Measurements from ENCODE around the gene TRIM52.
"Not testable (repeated sequence)": the region's sequence is repeated elsewhere in the genome, so short reads cannot be mapped to it uniquely, and the experiment has no call there.

The TRIM52 gene

GRCh38 chr5:181260720-181261319 lies at the start of gene TRIM52:
TRIM52 (minus strand) TSS chr5:181261143; CDS start chr5:181260813, 330 bp downstream.
- DNase-seq: no peak

DNA sequence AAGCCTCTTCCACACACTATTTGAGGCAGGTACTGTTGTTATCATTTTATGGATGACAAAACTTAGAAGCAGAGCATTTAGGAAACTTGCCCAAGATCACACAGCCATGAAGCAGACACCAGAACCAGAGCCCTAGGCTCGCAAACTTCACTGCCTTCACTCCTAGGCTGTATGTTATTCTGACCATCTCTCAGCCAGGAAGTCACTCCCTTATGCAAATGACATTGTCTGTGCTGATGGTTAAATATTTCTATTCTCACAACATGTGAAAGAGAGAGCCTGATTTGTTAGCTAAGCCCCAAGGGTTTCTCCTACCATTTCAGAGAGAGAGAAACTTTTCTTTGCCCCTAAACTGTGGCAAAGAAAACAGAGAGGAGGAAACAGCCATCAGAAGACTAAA lies 26.4 kb upstream of the TRIM52 start:
- not testable (repeated sequence) for DNase-seq

GRCh38 chr5:181285962-181286705 lies 25.2 kb upstream of the TRIM52 start:
- not testable (repeated sequence) for DNase-seq

GRCh38 chr5:181283841-181284755 lies 23.2 kb upstream of the TRIM52 start:
- DNase-seq: not testable (repeated sequence)

DNA sequence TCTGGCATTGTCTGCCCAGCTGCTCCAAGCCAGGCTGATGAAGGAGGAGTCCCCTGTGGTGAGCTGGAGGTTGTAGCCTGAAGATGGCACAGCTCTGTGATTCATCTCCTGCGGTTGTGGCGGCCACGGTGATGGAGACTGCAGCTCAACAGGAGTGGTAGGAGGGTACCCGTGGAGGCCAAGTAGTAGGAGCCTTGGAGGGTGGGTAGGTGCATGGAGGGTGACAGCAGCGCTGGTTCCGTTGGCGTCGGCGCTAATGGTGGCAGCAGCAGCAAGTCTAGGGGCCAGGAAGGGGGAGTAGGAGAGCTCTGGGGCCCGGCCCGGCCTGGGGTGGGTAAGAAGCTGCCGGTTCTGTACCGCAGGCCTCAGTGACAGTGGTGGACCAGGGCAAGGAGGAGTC lies 22.4 kb upstream of the TRIM52 start:
- DNase-seq: no peak

GRCh38 chr5:181282874-181283273 lies 21.9 kb upstream of the TRIM52 start:
- DNase-seq: no peak

DNA sequence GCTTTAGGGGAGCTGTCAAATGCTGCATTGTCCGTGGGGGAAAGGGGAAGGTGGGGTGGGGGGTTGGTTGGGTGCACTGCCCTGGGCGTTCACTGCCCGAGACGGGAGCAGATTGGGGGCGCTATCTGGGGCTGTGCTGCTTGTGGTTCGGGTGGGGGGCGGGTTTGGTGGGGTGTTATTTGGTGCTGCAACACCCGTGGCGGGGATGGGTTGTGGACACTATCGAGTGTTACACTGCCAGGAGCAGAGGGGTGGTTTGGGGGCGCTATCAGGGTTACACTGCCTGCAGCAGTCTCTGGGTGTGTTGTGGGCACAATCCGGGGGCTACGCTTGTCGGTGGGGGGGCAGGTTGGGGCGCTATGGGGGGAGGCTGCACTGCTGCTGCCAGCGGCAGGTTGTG lies 21.5 kb upstream of the TRIM52 start:
- DNase-seq: not testable (repeated sequence)

- no peak for DNase-seq
Measured at GRCh38 chr5:181281984-181282316, 21.0 kb upstream of the TRIM52 start.

GRCh38 chr5:181281077-181281983 lies 20.4 kb upstream of the TRIM52 start:
- DNase-seq: no peak

- DNase-seq: no peak
Measured at GRCh38 chr5:181280251-181280762, 19.4 kb upstream of the TRIM52 start.

GRCh38 chr5:181273433-181273744 lies 12.4 kb upstream of the TRIM52 start:
- not testable (repeated sequence) for DNase-seq

- DNase-seq: no peak
Measured at GRCh38 chr5:181271081-181271480, 10.1 kb upstream of the TRIM52 start.

DNA sequence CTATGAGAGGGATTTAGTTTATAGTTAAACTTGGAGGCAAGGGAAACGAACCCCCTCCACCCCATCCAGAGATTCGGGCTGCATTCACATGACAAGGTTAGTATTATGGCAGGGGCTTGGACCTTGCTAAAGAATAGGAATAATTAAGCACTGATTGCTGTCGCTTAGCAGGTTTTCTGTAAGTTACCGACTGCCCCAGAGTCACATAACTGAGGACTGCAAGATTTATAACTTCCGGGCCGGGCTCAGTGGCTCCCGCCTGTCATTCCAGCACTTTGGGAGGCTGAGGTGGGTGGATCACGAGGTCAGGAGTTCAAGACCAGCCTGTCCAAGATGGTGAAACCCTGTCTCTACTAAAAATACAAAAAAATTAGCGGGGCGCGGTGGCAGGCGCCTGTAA lies 7.0 kb upstream of the TRIM52 start:
- not testable (repeated sequence) for DNase-seq

DNA sequence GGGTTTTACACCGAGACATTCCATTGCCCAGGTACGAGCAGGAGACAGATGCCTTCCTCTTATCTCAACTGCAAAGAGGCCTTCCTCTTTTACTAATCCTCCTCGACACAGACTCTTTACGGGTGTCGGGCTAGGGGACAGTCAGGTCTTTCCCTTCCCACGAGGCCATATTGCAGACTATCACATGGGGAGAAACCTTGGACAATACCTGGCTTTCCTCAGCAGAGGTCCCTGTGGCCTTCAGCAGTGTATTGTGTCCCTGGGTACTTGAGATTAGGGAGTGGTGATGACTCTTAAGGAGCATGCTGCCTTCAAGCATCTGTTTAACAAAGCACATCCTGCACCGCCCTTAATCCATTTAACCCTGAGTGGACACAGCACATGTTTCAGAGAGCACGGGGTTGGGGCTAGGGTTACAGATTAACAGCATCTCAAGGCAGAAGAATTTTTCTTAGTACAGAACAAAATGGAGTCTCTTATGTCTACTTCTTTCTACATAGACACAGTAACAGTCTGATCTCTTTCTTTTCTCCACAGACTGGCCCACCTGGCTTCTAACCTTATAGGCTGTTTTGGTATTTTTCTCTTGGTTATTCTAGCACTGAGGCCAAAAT lies 6.5 kb upstream of the TRIM52 start:
- DNase-seq: not testable (repeated sequence)

DNA sequence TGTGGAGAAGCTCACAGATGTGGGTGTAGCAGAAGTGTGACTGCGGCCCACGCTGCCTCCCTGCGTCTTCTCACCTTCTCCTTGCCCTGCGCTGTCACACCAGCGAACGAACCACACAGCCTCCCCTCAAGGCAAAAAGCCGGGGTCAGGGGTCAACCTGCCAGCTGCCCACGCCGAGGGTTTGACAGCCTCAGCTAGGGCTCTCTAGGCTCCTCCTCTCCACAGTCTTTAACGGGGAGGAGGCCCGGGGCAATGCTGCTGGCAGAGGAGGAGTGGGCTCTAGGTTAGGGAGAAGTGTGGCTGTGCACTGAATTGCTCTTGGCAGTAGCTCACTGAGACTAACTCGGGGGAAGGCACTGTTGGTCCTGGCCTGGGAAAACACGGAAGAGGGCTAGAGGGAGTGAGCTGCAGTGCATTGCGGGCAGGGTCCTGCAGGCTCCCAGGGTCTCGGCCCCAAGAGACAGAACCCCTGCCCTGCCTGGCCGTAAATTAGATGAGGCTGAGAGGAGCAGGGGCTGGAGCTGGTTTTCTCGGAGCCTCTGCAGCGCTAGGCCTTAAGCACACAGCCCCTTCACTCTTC lies 4.2 kb upstream of the TRIM52 start:
- no peak for DNase-seq

DNA sequence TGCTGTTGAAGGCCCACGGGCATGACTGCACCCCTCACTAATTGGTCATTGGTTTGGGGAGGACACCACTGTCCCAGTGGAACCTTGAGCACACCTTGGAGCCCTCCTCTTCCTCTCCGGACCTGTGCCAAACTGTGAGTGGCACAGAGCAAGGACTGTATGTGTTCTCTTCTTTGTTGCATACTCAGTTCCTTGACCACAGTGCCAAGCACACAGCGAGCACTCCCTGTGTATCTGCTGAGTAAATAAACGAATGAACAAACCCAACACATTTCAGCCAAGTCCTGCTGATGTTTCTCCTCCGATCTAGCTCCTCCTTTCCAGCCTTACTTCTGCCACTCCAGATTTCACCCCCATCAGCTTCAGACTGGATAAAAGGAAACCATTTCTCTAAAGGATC lies 2.7 kb upstream of the TRIM52 start:
- no peak for DNase-seq

DNA sequence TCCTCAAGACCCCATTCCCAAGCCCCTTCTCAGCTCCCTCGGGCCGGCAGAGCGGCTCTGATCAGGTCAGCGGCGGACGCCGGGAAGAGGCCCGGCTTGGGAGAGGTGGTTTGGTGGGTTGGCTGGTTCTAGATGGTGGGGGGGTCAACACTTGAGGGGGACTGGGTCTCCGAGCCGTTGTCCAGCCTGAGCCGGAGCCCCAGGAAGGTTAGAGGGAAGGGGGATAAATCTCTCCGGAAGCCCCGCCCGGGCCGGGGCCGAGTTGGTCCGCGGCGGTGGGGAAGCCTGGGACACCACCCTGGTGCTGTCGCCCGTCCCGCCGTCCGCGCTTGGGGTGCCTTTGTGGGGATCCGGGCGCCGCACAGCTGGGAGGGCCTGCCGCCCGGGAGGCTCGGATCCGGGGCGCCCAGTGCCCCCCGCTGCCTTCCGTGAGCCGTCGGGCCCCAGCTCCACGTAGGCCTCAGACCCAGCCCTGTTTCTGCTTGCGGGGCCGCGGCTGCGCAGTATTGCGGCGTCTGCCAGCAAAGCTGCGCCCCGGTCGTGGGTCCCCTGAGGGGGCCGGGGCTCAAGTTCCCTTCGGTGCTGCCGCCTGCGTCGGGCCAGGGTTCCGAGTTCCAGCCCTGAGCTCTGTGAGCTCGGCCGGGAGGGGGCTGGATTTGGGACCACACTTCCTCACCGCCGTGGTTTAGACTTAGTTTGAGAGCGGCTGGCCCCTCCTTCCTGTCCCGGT lies 542 bp upstream of the TRIM52 start:
- DNase-seq: no peak

GRCh38 chr5:181259974-181260719 lies 796 bp downstream of the TRIM52 start:
- DNase-seq: no peak

- no peak for DNase-seq
Measured at GRCh38 chr5:181259283-181259682, 1.7 kb downstream of the TRIM52 start.

- DNase-seq: no peak
Measured at GRCh38 chr5:181258576-181258975, 2.4 kb downstream of the TRIM52 start.
